CD14-positive monocyte (primary cell): ENCODE measurements around the gene GRM4. TPM values are rescaled to one million over a fixed set of nuclear protein-coding genes. Genes with fewer than 3 reads are reported as not detected.

Experiments used
- DNase-seq, 3 donors: peaks; one replicate each; pipeline ENCODE4 v3.0.0-alpha.2; 2011 to 2022
- H2AFZ ChIP-seq: 2 replicates; pipeline ENCODE4 v1.6.0; 2012; ENCODE audit warnings: mild to moderate bottlenecking, low read depth, low read length, inconsistent platforms; ENCODE audit not compliant: insufficient read depth, poor library complexity, severe bottlenecking
- H3K27ac ChIP-seq, 2 donors: 1 replicate in 1 of 2; 2 replicates in 1 of 2; pipeline ENCODE4 v1.5.1; 2012 to 2013; ENCODE audit warnings: low read length in 2 of 2, control low read depth in 1 of 2, inconsistent platforms in 1 of 2, low read depth in 1 of 2, mild to moderate bottlenecking in 1 of 2
- H3K27me3 ChIP-seq, 2 donors: one replicate each; pipeline versions ENCODE4 v1.6.0 to v1.6.1; 2011 to 2013; ENCODE audit warnings: low read length in 2 of 2; ENCODE audit not compliant: control insufficient read depth in 2 of 2, insufficient read depth in 2 of 2
- H3K36me3 ChIP-seq, 2 donors: replicated peaks in 1 of 2; 1 replicate in 1 of 2; 2 replicates in 1 of 2; pipeline versions ENCODE4 v1.5.1 to v1.6.1; 2012 to 2013; ENCODE audit warnings: low read length in 2 of 2, control low read depth in 1 of 2, inconsistent platforms in 1 of 2, mild to moderate bottlenecking in 1 of 2; ENCODE audit not compliant: insufficient read depth in 2 of 2, control insufficient read depth in 1 of 2
- H3K4me1 ChIP-seq, 2 donors: 1 replicate in 1 of 2; 2 replicates in 1 of 2; pipeline versions ENCODE4 v1.5.1 to v1.6.1; 2012 to 2013; ENCODE audit warnings: low read length in 2 of 2, control low read depth in 1 of 2, inconsistent platforms in 1 of 2, mild to moderate bottlenecking in 1 of 2, moderate library complexity in 1 of 2; ENCODE audit not compliant: insufficient read depth in 2 of 2, control insufficient read depth in 1 of 2
- H3K4me2 ChIP-seq: replicated peaks from 2 replicates; pipeline ENCODE3; 2012; ENCODE audit warnings: low read length, moderate library complexity, mild to moderate bottlenecking; ENCODE audit not compliant: poor library complexity, severe bottlenecking; ENCODE audit errors: extremely low read depth
- H3K4me3 ChIP-seq, 3 experiments: fragments of 200-600 bp in 1 of 3; sonication (generic) in 1 of 3; replicated peaks in 1 of 3; 1 replicate in 2 of 3; 2 replicates in 1 of 3; pipeline ENCODE4 v1.5.1; 2011 to 2013; ENCODE audit warnings: low read length in 3 of 3, mild to moderate bottlenecking in 3 of 3, control low read depth in 2 of 3, low read depth in 2 of 3, inconsistent platforms in 1 of 3, moderate library complexity in 1 of 3
- H3K79me2 ChIP-seq: 2 replicates; pipeline ENCODE4 v1.6.0; 2012; ENCODE audit warnings: mild to moderate bottlenecking, control low read depth, inconsistent platforms, low read length, moderate library complexity; ENCODE audit not compliant: insufficient read depth
- H3K9ac ChIP-seq: 2 replicates; pipeline ENCODE4 v1.6.0; 2017; ENCODE audit warnings: low read length, mild to moderate bottlenecking; ENCODE audit not compliant: insufficient read depth, poor library complexity, severe bottlenecking
- H3K9me3 ChIP-seq, 2 donors: replicated peaks in 1 of 2; 1 replicate in 1 of 2; 2 replicates in 1 of 2; pipeline versions ENCODE4 v1.5.1 to v1.6.1; 2012 to 2013; ENCODE audit warnings: low read length in 2 of 2, control low read depth in 1 of 2; ENCODE audit not compliant: control insufficient read depth in 1 of 2, insufficient read depth in 1 of 2
- H4K20me1 ChIP-seq: 2 replicates; pipeline ENCODE4 v1.6.0; 2012; ENCODE audit warnings: mild to moderate bottlenecking, low read length, control low read depth, moderate library complexity; ENCODE audit not compliant: insufficient read depth
- H3K27ac Mint-ChIP-seq, 7 donors: one replicate each; pipeline ENCODE4 v1.8.0; 2020; ENCODE audit warnings: mild to moderate bottlenecking in 7 of 7, mixed read lengths in 7 of 7, moderate library complexity in 6 of 7, inconsistent platforms in 2 of 7
- H3K27me3 Mint-ChIP-seq, 3 donors: one replicate each; pipeline ENCODE4 v1.8.0; 2021 to 2022; ENCODE audit warnings: low read depth in 3 of 3, mild to moderate bottlenecking in 3 of 3, mixed read lengths in 3 of 3, moderate library complexity in 3 of 3, inconsistent platforms in 1 of 3
- H3K36me3 Mint-ChIP-seq, 2 donors: one replicate each; pipeline ENCODE4 v1.8.0; 2020; ENCODE audit warnings: mixed read lengths in 2 of 2, inconsistent platforms in 1 of 2, mild to moderate bottlenecking in 1 of 2
- H3K4me1 Mint-ChIP-seq: one replicate; pipeline ENCODE4 v1.8.0; 2020; ENCODE audit warnings: mild to moderate bottlenecking, mixed read lengths
- H3K4me3 Mint-ChIP-seq, 2 donors: one replicate each; pipeline ENCODE4 v1.8.0; 2020; ENCODE audit warnings: mild to moderate bottlenecking in 2 of 2, mixed read lengths in 2 of 2, moderate library complexity in 1 of 2
- H3K9me3 Mint-ChIP-seq, 7 donors: one replicate each; pipeline ENCODE4 v1.8.0; 2020 to 2022; ENCODE audit warnings: mixed read lengths in 7 of 7, mild to moderate bottlenecking in 6 of 7, moderate library complexity in 6 of 7, inconsistent platforms in 2 of 7
- CTCF ChIP-seq: fragments of 200-600 bp; IDR thresholded peaks from one replicate; pipeline ENCODE4 v1.8.0; 2022; ENCODE audit warnings: antibody characterized with exemption, mild to moderate bottlenecking
- WGBS: methylation state at CpG from one replicate; pipeline ENCODE4 v1.1.5; 2013; ENCODE audit warnings: missing lambda C conversion rate; ENCODE audit not compliant: insufficient coverage; 5-methylcytosine and 5-hydroxymethylcytosine counted together
- intact Hi-C, 2 donors: fragments of 100-400 bp; cut with micrococcal nuclease; formaldehyde crosslinking; loops; one replicate each; pipeline versions ENCODE4 v1.15.0 to v1.15.1; 2023
- polyA plus RNA-seq, 3 donors: library from polyadenylated mRNA; depleted of rRNA in 1 of 3; unstranded in 2 of 3; stranded (reverse) in 1 of 3; fragments of 300-500 nt in 2 of 3; fragments of >200 nt in 1 of 3; fragmentation: Illumina TruSeq in 2 of 3; gene quantifications; 1 replicate in 2 of 3; 2 replicates in 1 of 3; pipeline ENCODE4 v1.2.3, GENCODE V29; 2012 to 2021

GRM4 gene
- polyA plus RNA-seq, 3 donors: not detected

- no peaks in the 10 kb centered on the region for H3K36me3 ChIP-seq
- no peaks in the 10 kb centered on the region for H3K4me1 ChIP-seq
- Mint-ChIP-seq H3K27me3 (peaks cover 3 to 8% (median 6%) of the 10 kb centered on the region in 3 donors), H3K36me3 (no peaks in the 10 kb centered on the region), H3K4me1 (no peaks in the 10 kb centered on the region), H3K4me3 (no peak overlapping the region), H3K9me3 (no peaks in the 10 kb centered on the region), H3K27ac (no peak overlapping the region)
- intact Hi-C loops: no loop called here
- no peak overlapping the region for H3K9ac ChIP-seq
- no peak overlapping the region for H3K4me2 ChIP-seq
- H3K79me2 ChIP-seq: no peaks in the 10 kb centered on the region
- DNase-seq: no peak
- no peak overlapping the region for H3K27ac ChIP-seq
- no peak overlapping the region for H3K4me3 ChIP-seq
- no peaks in the 10 kb centered on the region for H4K20me1 ChIP-seq
- no peak overlapping the region for H2AFZ ChIP-seq
- 95% methylated on average over 38 of the region's 40 CpGs for WGBS
- TF ChIP-seq CTCF: no peak
- H3K27me3 ChIP-seq: peaks cover 0 to 2% of the 10 kb centered on the region in 2 donors
- H3K9me3 ChIP-seq: no peaks in the 10 kb centered on the region
Measured at GRCh38 chr6:34035704-34036356, 110.1 kb downstream of the GRM4 start.

GRCh38 chr6:34035161-34035560 lies 110.7 kb downstream of the GRM4 start:
- Histone ChIP-seq H3K4me2 (no peak overlapping the region), H3K9ac (no peak overlapping the region), H3K27ac (no peak overlapping the region), H3K9me3 (no peaks in the 10 kb centered on the region), H3K4me1 (no peaks in the 10 kb centered on the region), H3K79me2 (no peaks in the 10 kb centered on the region), H3K36me3 (no peaks in the 10 kb centered on the region), H3K4me3 (no peak overlapping the region), H2AFZ (no peak overlapping the region), H3K27me3 (peaks cover 0 to 2% of the 10 kb centered on the region in 2 donors), H4K20me1 (no peaks in the 10 kb centered on the region)
- no peaks in the 10 kb centered on the region for H3K4me1 Mint-ChIP-seq
- no peak for DNase-seq
- intact Hi-C loops: no loop called here
- TF ChIP-seq CTCF: no peak
- no peaks in the 10 kb centered on the region for H3K9me3 Mint-ChIP-seq
- H3K27ac Mint-ChIP-seq: no peak overlapping the region
- no peaks in the 10 kb centered on the region for H3K36me3 Mint-ChIP-seq
- 93% methylated on average over 1 of the region's 1 CpG for WGBS
- no peak overlapping the region for H3K4me3 Mint-ChIP-seq
- peaks cover 3 to 8% (median 6%) of the 10 kb centered on the region in 3 donors for H3K27me3 Mint-ChIP-seq
